RWPE2 (cell line): ENCODE results near the gene MYL10.
A peak's percentile ranks its signal among the peaks of the same experiment; 100 is the strongest.

Experiments used
- ATAC-seq: fragments of 200-7000 bp; cut with Tn5 transposase; 3 replicates; pipeline ENCODE4 v1.9.1; 2021; ENCODE audit warnings: low read depth
- DNase-seq: peaks from one replicate; pipeline ENCODE4 v3.0.0-alpha.2; 2020; ENCODE audit warnings: low spot score
- H3K27ac ChIP-seq: fragments of 450-650 bp; 2 replicates; pipeline ENCODE4 v1.5.1; 2017; ENCODE audit warnings: mild to moderate bottlenecking; ENCODE audit not compliant: poor library complexity, severe bottlenecking
- H3K27me3 ChIP-seq: fragments of 250-450 bp; sonication (Bioruptor Pico); 2 replicates; pipeline ENCODE4 v1.5.1; 2021; ENCODE audit warnings: mild to moderate bottlenecking, moderate library complexity; ENCODE audit not compliant: insufficient read depth, poor library complexity, severe bottlenecking
- H3K36me3 ChIP-seq: fragments of 250-450 bp; sonication (Bioruptor Pico); 2 replicates; pipeline ENCODE4 v1.5.1; 2020; ENCODE audit warnings: low read depth, mild to moderate bottlenecking, moderate library complexity
- H3K4me1 ChIP-seq: fragments of 250-450 bp; sonication (Bioruptor Pico); 2 replicates; pipeline ENCODE4 v1.5.1; 2021; ENCODE audit warnings: mild to moderate bottlenecking, moderate library complexity; ENCODE audit not compliant: insufficient read depth, poor library complexity, severe bottlenecking
- H3K4me3 ChIP-seq: fragments of 250-450 bp; sonication (Bioruptor Pico); 2 replicates; pipeline ENCODE4 v1.5.1; 2021; ENCODE audit warnings: mild to moderate bottlenecking, moderate library complexity; ENCODE audit not compliant: severe bottlenecking
- H3K9me3 ChIP-seq: fragments of 250-450 bp; sonication (Bioruptor Pico); 2 replicates; pipeline ENCODE4 v1.5.1; 2021; ENCODE audit warnings: mild to moderate bottlenecking, moderate library complexity; ENCODE audit not compliant: severe bottlenecking
- TF ChIP-seq, protein P1 (sequence below): fragments of 450-650 bp; IDR thresholded peaks from one replicate; pipeline ENCODE4 v1.5.1; 2017; ENCODE audit warnings: mild to moderate bottlenecking, moderate library complexity; ENCODE audit not compliant: poor library complexity, severe bottlenecking

The MYL10 gene

GRCh38 chr7:101614098-101614938, 14.8 kb downstream of the MYL10 start:
- Histone ChIP-seq H3K27ac (no peak overlapping the region), H3K27me3 (no peaks in the 10 kb centered on the region)
- DNase-seq = no peak

GRCh38 chr7:101612885-101613515, 16.1 kb downstream of the MYL10 start:
- Histone ChIP-seq H3K4me1 (peaks cover 3% of the 10 kb centered on the region), H3K4me3 (no peak overlapping the region), H3K36me3 (no peaks in the 10 kb centered on the region), H3K9me3 (no peaks in the 10 kb centered on the region), H3K27me3 (no peaks in the 10 kb centered on the region), H3K27ac (no peak overlapping the region)
- ATAC-seq (no peak), DNase-seq (no peak)
- TF ChIP-seq, protein P1, sequence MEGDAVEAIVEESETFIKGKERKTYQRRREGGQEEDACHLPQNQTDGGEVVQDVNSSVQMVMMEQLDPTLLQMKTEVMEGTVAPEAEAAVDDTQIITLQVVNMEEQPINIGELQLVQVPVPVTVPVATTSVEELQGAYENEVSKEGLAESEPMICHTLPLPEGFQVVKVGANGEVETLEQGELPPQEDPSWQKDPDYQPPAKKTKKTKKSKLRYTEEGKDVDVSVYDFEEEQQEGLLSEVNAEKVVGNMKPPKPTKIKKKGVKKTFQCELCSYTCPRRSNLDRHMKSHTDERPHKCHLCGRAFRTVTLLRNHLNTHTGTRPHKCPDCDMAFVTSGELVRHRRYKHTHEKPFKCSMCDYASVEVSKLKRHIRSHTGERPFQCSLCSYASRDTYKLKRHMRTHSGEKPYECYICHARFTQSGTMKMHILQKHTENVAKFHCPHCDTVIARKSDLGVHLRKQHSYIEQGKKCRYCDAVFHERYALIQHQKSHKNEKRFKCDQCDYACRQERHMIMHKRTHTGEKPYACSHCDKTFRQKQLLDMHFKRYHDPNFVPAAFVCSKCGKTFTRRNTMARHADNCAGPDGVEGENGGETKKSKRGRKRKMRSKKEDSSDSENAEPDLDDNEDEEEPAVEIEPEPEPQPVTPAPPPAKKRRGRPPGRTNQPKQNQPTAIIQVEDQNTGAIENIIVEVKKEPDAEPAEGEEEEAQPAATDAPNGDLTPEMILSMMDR = no peak

More at GRCh38 chr7:101614098-101614938, 14.8 kb downstream of the MYL10 start:
- TF ChIP-seq, protein P1 = no peak
- no peaks in the 10 kb centered on the region for H3K4me1 ChIP-seq
- H3K36me3 ChIP-seq = no peaks in the 10 kb centered on the region
- H3K9me3 ChIP-seq = no peaks in the 10 kb centered on the region
- no peak for ATAC-seq
- no peak overlapping the region for H3K4me3 ChIP-seq

GRCh38 chr7:101608772-101609713, 20.1 kb downstream of the MYL10 start:
- no peak overlapping the region for H3K27ac ChIP-seq
- DNase-seq (no peak), ATAC-seq (peak; percentile 94)
- TF ChIP-seq, protein P1 = no peak
- H3K4me3 ChIP-seq = no peak overlapping the region
- no peaks in the 10 kb centered on the region for H3K9me3 ChIP-seq
- H3K36me3 ChIP-seq = no peaks in the 10 kb centered on the region
- H3K27me3 ChIP-seq = no peaks in the 10 kb centered on the region
- peaks cover 3% of the 10 kb centered on the region for H3K4me1 ChIP-seq

DNA sequence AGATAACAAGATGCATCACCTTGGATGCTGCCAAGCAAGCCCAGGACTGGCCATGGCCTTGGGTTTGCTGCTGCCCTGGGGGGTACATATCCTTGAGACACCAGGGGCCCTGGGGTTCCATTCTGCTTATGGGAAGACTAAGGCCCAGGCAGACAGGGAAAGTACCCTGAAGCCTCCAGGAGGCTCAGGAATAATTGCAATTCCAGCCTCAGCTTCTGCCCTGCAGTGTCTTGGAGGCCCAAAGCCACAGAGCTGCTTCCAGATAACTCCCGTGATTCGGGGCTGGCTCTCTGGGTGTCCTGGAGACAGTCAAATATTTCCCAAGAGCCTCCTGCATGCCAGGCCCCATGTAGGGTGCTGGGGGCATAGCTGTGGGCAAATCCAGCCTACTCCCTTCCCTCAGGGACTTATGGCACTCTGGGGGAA, 22.6 kb downstream of the MYL10 start:
- ATAC-seq (no peak), DNase-seq (no peak)
- H3K36me3 ChIP-seq = no peaks in the 10 kb centered on the region
- no peak overlapping the region for H3K4me3 ChIP-seq
- H3K9me3 ChIP-seq = no peaks in the 10 kb centered on the region
- H3K27me3 ChIP-seq = no peaks in the 10 kb centered on the region
- TF ChIP-seq, protein P1 = no peak
- no peak overlapping the region for H3K27ac ChIP-seq
- H3K4me1 ChIP-seq = peaks cover 3% of the 10 kb centered on the region
